IMR-90 (cell line): ENCODE results near the gene TMEM212. TPM values are rescaled to one million over a fixed set of nuclear protein-coding genes. Genes with fewer than 3 reads are reported as not detected.

Source experiments
- ATAC-seq: fragments of 200-7000 bp; cut with Tn5 transposase; 2 replicates; pipeline ENCODE4 v1.9.1; 2020; ENCODE audit warnings: low read depth, mild to moderate bottlenecking, moderate library complexity
- BruUV-seq: library from RNA; stranded (reverse); fragments of 400-500 nt; replicated peaks from 2 replicates; lab custom pipeline; 2021; lab: Mats Ljungman, UMichigan
- CTCF ChIA-PET: fragments of 300-600 bp; formaldehyde crosslinking; extraction: SDS; loops from one replicate; lab custom pipeline; 2021; ENCODE audit warnings: antibody characterized with exemption; lab: Yijun Ruan, JAX
- POLR2A ChIA-PET: fragments of 300-600 bp; sonication (Branson Sonifier 250); formaldehyde crosslinking; loops from one replicate; lab custom pipeline; 2022; ENCODE audit warnings: antibody characterized with exemption; ENCODE audit not compliant: unreplicated experiment; lab: Charles Lee
- DNase-seq: peaks from one replicate; pipeline ENCODE4 v3.0.0; 2013
- H2AFZ ChIP-seq: replicated peaks from 2 replicates; pipeline ENCODE3; 2013; ENCODE audit warnings: low read length, mild to moderate bottlenecking; ENCODE audit not compliant: poor library complexity
- H2AK5ac ChIP-seq: 2 replicates; pipeline ENCODE4 v1.6.1; 2013; ENCODE audit warnings: low read depth, low read length, inconsistent platforms
- H2AK9ac ChIP-seq: replicated peaks from 2 replicates; pipeline ENCODE3; 2013; ENCODE audit warnings: mild to moderate bottlenecking, low read depth, low read length, moderate library complexity; ENCODE audit not compliant: poor library complexity
- H2BK120ac ChIP-seq: 2 replicates; pipeline ENCODE4 v1.6.1; 2013; ENCODE audit warnings: low read depth, low read length, inconsistent platforms
- H2BK15ac ChIP-seq: 3 replicates; pipeline ENCODE4 v1.6.1; 2013; ENCODE audit warnings: low read depth, low read length, inconsistent platforms
- H2BK20ac ChIP-seq: 2 replicates; pipeline ENCODE4 v1.6.1; 2013; ENCODE audit warnings: low read depth, mild to moderate bottlenecking, inconsistent platforms, low read length, moderate library complexity
- H2BK5ac ChIP-seq: 2 replicates; pipeline ENCODE4 v1.6.1; 2013; ENCODE audit warnings: mild to moderate bottlenecking, low read depth, low read length, inconsistent platforms; ENCODE audit not compliant: poor library complexity, severe bottlenecking
- H3K14ac ChIP-seq: replicated peaks from 2 replicates; pipeline ENCODE4 v1.6.1; 2013; ENCODE audit warnings: low read depth, low read length, inconsistent platforms
- H3K18ac ChIP-seq: 2 replicates; pipeline ENCODE4 v1.6.1; 2013; ENCODE audit warnings: low read depth, low read length, control low read depth
- H3K23ac ChIP-seq: 2 replicates; pipeline ENCODE4 v1.6.1; 2013; ENCODE audit warnings: low read depth, low read length, inconsistent platforms
- H3K27ac ChIP-seq: 2 replicates; pipeline ENCODE4 v1.5.1; 2013; ENCODE audit warnings: mild to moderate bottlenecking, control low read depth, low read length; ENCODE audit not compliant: insufficient read depth
- H3K27me3 ChIP-seq: 2 replicates; pipeline ENCODE4 v1.6.1; 2013; ENCODE audit warnings: low read length; ENCODE audit not compliant: control insufficient read depth, insufficient read depth
- H3K36me3 ChIP-seq: 2 replicates; pipeline ENCODE4 v1.6.1; 2013; ENCODE audit warnings: low read length, mixed read lengths; ENCODE audit not compliant: control insufficient read depth, insufficient read depth
- H3K4ac ChIP-seq: 2 replicates; pipeline ENCODE4 v1.6.1; 2013; ENCODE audit warnings: low read depth, low read length, inconsistent platforms
- H3K4me1 ChIP-seq: 2 replicates; pipeline ENCODE4 v1.6.1; 2013; ENCODE audit warnings: low read length, mixed read lengths; ENCODE audit not compliant: control insufficient read depth, insufficient read depth
- H3K4me2 ChIP-seq: 2 replicates; pipeline ENCODE4 v1.6.1; 2013; ENCODE audit warnings: low read depth, mild to moderate bottlenecking, control low read depth, low read length, moderate library complexity
- H3K4me3 ChIP-seq: 2 replicates; pipeline ENCODE4 v1.5.1; 2013; ENCODE audit warnings: low read depth, mild to moderate bottlenecking, control low read depth, low read length, moderate library complexity; ENCODE audit not compliant: insufficient read depth
- H3K56ac ChIP-seq: 2 replicates; pipeline ENCODE4 v1.6.1; 2013; ENCODE audit warnings: low read length, inconsistent platforms; ENCODE audit not compliant: insufficient read depth; ENCODE audit errors: extremely low read depth
- H3K79me1 ChIP-seq, 2 experiments: 2 replicates each; pipeline ENCODE4 v1.6.1; 2013; ENCODE audit warnings: low read length in 2 of 2, inconsistent platforms in 1 of 2, low read depth in 1 of 2
- H3K9ac ChIP-seq: 2 replicates; pipeline ENCODE4 v1.6.1; 2013; ENCODE audit warnings: low read depth, low read length, control low read depth
- H3K9me1 ChIP-seq: 2 replicates; pipeline ENCODE4 v1.6.1; 2013; ENCODE audit warnings: low read length, inconsistent platforms; ENCODE audit not compliant: insufficient read depth
- H3K9me3 ChIP-seq: 2 replicates; pipeline ENCODE4 v1.6.1; 2013; ENCODE audit warnings: low read length; ENCODE audit not compliant: control insufficient read depth, insufficient read depth
- H4K20me1 ChIP-seq: 2 replicates; pipeline ENCODE4 v1.6.1; 2013; ENCODE audit warnings: low read length, inconsistent platforms; ENCODE audit not compliant: insufficient read depth
- H4K5ac ChIP-seq: 2 replicates; pipeline ENCODE4 v1.6.1; 2013; ENCODE audit warnings: mild to moderate bottlenecking, low read depth, low read length, control low read depth
- H4K8ac ChIP-seq, 2 experiments: 2 replicates each; pipeline ENCODE4 v1.6.1; 2013; ENCODE audit warnings: low read depth in 2 of 2, low read length in 2 of 2, control low read depth in 1 of 2, inconsistent platforms in 1 of 2
- H4K91ac ChIP-seq: 2 replicates; pipeline ENCODE4 v1.6.1; 2013; ENCODE audit warnings: low read depth, low read length, inconsistent platforms; ENCODE audit not compliant: insufficient read depth
- BHLHE40 ChIP-seq: fragments of 150-350 bp; IDR thresholded peaks from 2 replicates; pipeline ENCODE4 v1.6.1; 2016; ENCODE audit warnings: mild to moderate bottlenecking, low read depth, low read length
- CEBPB ChIP-seq: IDR thresholded peaks from 2 replicates; pipeline ENCODE4 v1.6.1; 2012; ENCODE audit warnings: low read depth, low read length, improper control_type of control experiment
- CHD1 ChIP-seq: IDR thresholded peaks from 2 replicates; pipeline ENCODE4 v1.6.1; 2012; ENCODE audit warnings: low read depth, low read length, improper control_type of control experiment
- CTCF ChIP-seq: conservative IDR thresholded peaks from 2 replicates; pipeline ENCODE4 v1.5.1; 2012; ENCODE audit warnings: mild to moderate bottlenecking, low read depth, low read length, improper control_type of control experiment
- ELK1 ChIP-seq: fragments of 150-350 bp; IDR thresholded peaks from 2 replicates; pipeline ENCODE4 v1.6.1; 2016; ENCODE audit warnings: low read depth, mild to moderate bottlenecking, low read length, moderate library complexity, borderline replicate concordance
- FOS ChIP-seq: fragments of 150-350 bp; IDR thresholded peaks from 2 replicates; pipeline ENCODE4 v1.6.1; 2016; ENCODE audit warnings: low read depth, low read length
- MAFK ChIP-seq: IDR thresholded peaks from 2 replicates; pipeline ENCODE4 v1.6.1; 2012; ENCODE audit warnings: low read depth, low read length, improper control_type of control experiment
- MAZ ChIP-seq: IDR thresholded peaks from 2 replicates; pipeline ENCODE4 v1.6.1; 2012; ENCODE audit warnings: low read depth, mild to moderate bottlenecking, low read length, improper control_type of control experiment, moderate library complexity, borderline replicate concordance
- NFE2L2 ChIP-seq: fragments of 150-350 bp; IDR thresholded peaks from 2 replicates; pipeline ENCODE4 v1.6.1; 2016; ENCODE audit warnings: low read depth, mild to moderate bottlenecking, low read length
- POLR2A ChIP-seq: IDR thresholded peaks from 2 replicates; pipeline ENCODE4 v1.6.1; 2012; ENCODE audit warnings: mild to moderate bottlenecking, low read depth, low read length
- RAD21 ChIP-seq: IDR thresholded peaks from 2 replicates; pipeline ENCODE4 v1.6.1; 2012; ENCODE audit warnings: low read length, improper control_type of control experiment
- RCOR1 ChIP-seq: IDR thresholded peaks from 2 replicates; pipeline ENCODE4 v1.6.1; 2012; ENCODE audit warnings: mild to moderate bottlenecking, low read length, improper control_type of control experiment; ENCODE audit not compliant: insufficient replicate concordance
- RFX5 ChIP-seq: IDR thresholded peaks from 2 replicates; pipeline ENCODE4 v1.8.0; 2012; ENCODE audit warnings: low read depth, mild to moderate bottlenecking, low read length, moderate library complexity
- USF2 ChIP-seq: fragments of 150-350 bp; IDR thresholded peaks from 2 replicates; pipeline ENCODE4 v1.6.1; 2017; ENCODE audit warnings: mild to moderate bottlenecking, antibody characterized with exemption, low read length, low read depth
- WGBS, 2 experiments: methylation state at CpG; one replicate each; pipeline versions ENCODE4 v1.1.5 to v1.1.7; 2013; ENCODE audit warnings: missing lambda C conversion rate in 2 of 2; ENCODE audit not compliant: insufficient read length in 1 of 2; ENCODE audit errors: extremely low coverage in 2 of 2; 5-methylcytosine and 5-hydroxymethylcytosine counted together
- dilution Hi-C: fragments of 300-500 bp; cut with HindIII; formaldehyde crosslinking; loops from one replicate; pipeline ENCODE4 v1.14.3; 2018; ENCODE audit warnings: low sequenced_read_pairs; ENCODE audit not compliant: unreplicated experiment
- in situ Hi-C: fragments of 300-500 bp; cut with MboI; formaldehyde crosslinking; loops from 3 replicates; pipeline ENCODE4 v1.14.3; 2019; ENCODE audit warnings: low sequenced_read_pairs, inconsistent platforms, mixed read lengths
- intact Hi-C: fragments of 100-400 bp; cut with micrococcal nuclease; formaldehyde crosslinking; loops from 2 replicates; pipeline ENCODE4 v1.10.0; 2022
- polyA plus RNA-seq, 3 experiments: library from polyadenylated mRNA; depleted of rRNA; stranded (reverse); fragments of >200 nt; gene quantifications; 2 replicates each; pipeline ENCODE4 v1.2.3, GENCODE V29; 2012; ENCODE audit warnings: low replicate concordance in 1 of 3
- total RNA-seq: library from RNA; depleted of rRNA; stranded (reverse); fragments of >200 nt; gene quantifications from 2 replicates; pipeline ENCODE4 v1.2.3, GENCODE V29; 2012

The TMEM212 gene
- total and polyA plus RNA-seq, 2 of the 4 experiments (the other 2 are of a cell fraction): not detected

GRCh38 chr3:171804618-171805389 is 38.3 kb upstream of the TMEM212 start:
- H3K79me1 ChIP-seq: peaks cover 26 to 47% of the 10 kb centered on the region in 2 experiments
- POLR2A ChIA-PET: no interaction called here
- no peak for TF ChIP-seq CTCF
- no peak for TF ChIP-seq MAFK
- TF ChIP-seq BHLHE40: no peak
- TF ChIP-seq RCOR1: no peak
- no peak for TF ChIP-seq CEBPB
- no peak for TF ChIP-seq FOS
- no peak for TF ChIP-seq ELK1
- TF ChIP-seq MAZ: no peak
- no peak for TF ChIP-seq CHD1
- no peak for TF ChIP-seq NFE2L2
- TF ChIP-seq RFX5: no peak
- TF ChIP-seq RAD21: no peak
- no peak for TF ChIP-seq USF2
- no peak for TF ChIP-seq POLR2A

More at GRCh38 chr3:171804618-171805389, 38.3 kb upstream of the TMEM212 start:
- WGBS, 2 experiments: 33% methylated on average over 2 of the region's 6 CpGs; no CpG with 5 or more reads in 1 of the 2 experiments
- Histone ChIP-seq H3K36me3 (no peaks in the 10 kb centered on the region; the same call in 1 of the 2 replicates), H2BK15ac (peak overlapping the region; percentile 24; the same call in 1 of the 3 replicates), H3K14ac (0 out of 2 replicates have a peak overlapping the region, but pooled peaks have one; percentile 3), H4K91ac (no peak overlapping the region), H2BK5ac (peak overlapping the region; percentile 4), H3K4me2 (peak overlapping the region; percentile 40), H2BK20ac (peak overlapping the region; percentile 59; the same call in 1 of the 2 replicates), H3K9me3 (no peaks in the 10 kb centered on the region), H3K4ac (peak overlapping the region; percentile 21), H3K4me3 (no peak overlapping the region), H3K56ac (no peak overlapping the region), H2BK120ac (peak overlapping the region; percentile 37; the same call in 1 of the 2 replicates), H4K8ac (no peak overlapping the region; a peak in 1 of 4 replicates), H3K9me1 (peaks cover 9% of the 10 kb centered on the region), H4K5ac (peak overlapping the region; percentile 64), H2AK9ac (no peak overlapping the region), H3K9ac (no peak overlapping the region), H3K27me3 (no peaks in the 10 kb centered on the region), H3K18ac (peak overlapping the region; percentile 90), H3K23ac (peak overlapping the region; percentile 11; the same call in 1 of the 2 replicates), H3K4me1 (peaks cover 25% of the 10 kb centered on the region), H4K20me1 (no peaks in the 10 kb centered on the region; the same call in 1 of the 2 replicates), H2AK5ac (peak overlapping the region; percentile 37), H3K27ac (peak overlapping the region; percentile 42; the same call in 1 of the 2 replicates), H2AFZ (no peak overlapping the region)
- in situ Hi-C loops: no loop called here
- intact Hi-C loops: no loop called here
- ATAC-seq: no peak
- BruUV-seq: no TSS peak
- dilution Hi-C loops: no loop called here
- CTCF ChIA-PET: interaction anchor here (2.2 kb wide), 1 partner anchor 25 kb away, joined by 6 read pairs; no protein-coding TSS in a partner anchor
- no peak for DNase-seq
